NCI-H526 treated with DMSO at 0.1 percent for 48 hours (cell line): Measurements from ENCODE around the gene LHX3.

Experiments used
- DNase-seq: peaks from one replicate; lab custom pipeline; 2025; lab: John Stamatoyannopoulos, UW

LHX3 gene

GRCh38 chr9:136207616-136208015, 2.7 kb upstream of the LHX3 start:
- DNase-seq = no peak

- no peak for DNase-seq
Observed at GRCh38 chr9:136206602-136207275, 1.8 kb upstream of the LHX3 start.

- no peak for DNase-seq
Observed at GRCh38 chr9:136205707-136205992, 722 bp upstream of the LHX3 start.

GRCh38 chr9:136204145-136204805, 653 bp downstream of the LHX3 start:
- DNase-seq = no peak

GRCh38 chr9:136203408-136204144, 1.4 kb downstream of the LHX3 start:
- no peak for DNase-seq

- no peak for DNase-seq
Observed at GRCh38 chr9:136202454-136203407, 2.2 kb downstream of the LHX3 start.

GRCh38 chr9:136201609-136202453, 3.1 kb downstream of the LHX3 start:
- DNase-seq = no peak

GRCh38 chr9:136201174-136201573, 3.8 kb downstream of the LHX3 start:
- no peak for DNase-seq

- no peak for DNase-seq
Observed at GRCh38 chr9:136200424-136200823, 4.5 kb downstream of the LHX3 start.

GRCh38 chr9:136199391-136200288, 5.3 kb downstream of the LHX3 start:
- no peak for DNase-seq

- DNase-seq = no peak
Observed at GRCh38 chr9:136198605-136199083, 6.3 kb downstream of the LHX3 start.

GRCh38 chr9:136197930-136198604, 6.9 kb downstream of the LHX3 start:
- no peak for DNase-seq

- DNase-seq = no peak
Observed at GRCh38 chr9:136197084-136197875, 7.6 kb downstream of the LHX3 start.

GRCh38 chr9:136196404-136197083, 8.4 kb downstream of the LHX3 start:
- peak; percentile 51 for DNase-seq

GRCh38 chr9:136194540-136194939, 10.4 kb downstream of the LHX3 start:
- DNase-seq = no peak

- no peak for DNase-seq
Observed at GRCh38 chr9:136193891-136194279, 11.0 kb downstream of the LHX3 start.

GRCh38 chr9:136193127-136193890, 11.6 kb downstream of the LHX3 start:
- DNase-seq = no peak
